Chondrocyte (in vitro differentiated cells): ENCODE data around the gene IQGAP2. TPM values are rescaled to one million over a fixed set of nuclear protein-coding genes. Genes with fewer than 3 reads are reported as not detected.

ENCODE experiments used
- DNase-seq: peaks from one replicate; pipeline ENCODE4 v3.0.0; 2021; ENCODE audit warnings: mixed read lengths, low spot score
- H3K27ac Mint-ChIP-seq: one replicate; pipeline ENCODE4 v1.8.0; 2021; ENCODE audit warnings: mild to moderate bottlenecking, moderate library complexity, mixed read lengths; ENCODE audit not compliant: unreplicated experiment
- H3K27me3 Mint-ChIP-seq: 2 replicates; pipeline ENCODE4 v1.8.0; 2021; ENCODE audit warnings: low read depth, mixed read lengths
- H3K36me3 Mint-ChIP-seq: 2 replicates; pipeline ENCODE4 v1.8.0; 2021; ENCODE audit warnings: low read depth, mixed read lengths
- H3K4me1 Mint-ChIP-seq: 2 replicates; pipeline ENCODE4 v1.8.0; 2021; ENCODE audit warnings: low read depth, mild to moderate bottlenecking, mixed read lengths
- H3K4me3 Mint-ChIP-seq: one replicate; pipeline ENCODE4 v1.8.0; 2021; ENCODE audit warnings: mild to moderate bottlenecking, moderate library complexity, mixed read lengths; ENCODE audit not compliant: unreplicated experiment
- H3K9me3 Mint-ChIP-seq: 2 replicates; pipeline ENCODE4 v1.8.0; 2021; ENCODE audit warnings: low read depth, mixed read lengths
- total RNA-seq: library from RNA; stranded (reverse); gene quantifications from 3 replicates; pipeline ENCODE4 v1.2.1, GENCODE V29; 2021
- TF ChIP-seq, protein P1 (sequence below): fragments of 200-600 bp; sonication (generic); IDR thresholded peaks from 2 replicates; pipeline ENCODE4 v1.5.0; 2021; ENCODE audit warnings: antibody characterized with exemption, mild to moderate bottlenecking, moderate library complexity

IQGAP2 gene
- total RNA-seq, 1 donor from 2014 or later = 3.0 TPM

DNA sequence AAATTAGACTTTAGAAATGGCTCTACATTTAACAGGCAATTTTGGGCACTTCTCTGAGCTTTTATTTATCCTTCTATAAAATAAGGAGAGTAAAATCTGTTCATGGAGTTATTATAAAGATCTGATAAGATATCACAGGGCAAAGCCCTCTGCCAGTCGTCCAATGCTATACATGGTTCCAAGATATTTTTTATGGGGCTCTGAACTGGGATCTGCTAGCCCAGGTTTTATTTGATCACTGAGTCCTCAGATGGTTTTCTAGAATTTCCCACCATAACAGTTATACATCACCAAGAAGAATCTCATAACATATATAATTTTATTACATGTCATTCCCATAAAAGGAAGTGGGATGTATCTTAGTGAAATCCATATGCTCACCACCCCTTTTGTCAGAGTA is 23.2 kb upstream of the IQGAP2 start:
- no peak for DNase-seq
- H3K27ac Mint-ChIP-seq = no peak overlapping the region
- no peak overlapping the region for H3K4me3 Mint-ChIP-seq
- no peaks in the 10 kb centered on the region for H3K9me3 Mint-ChIP-seq
- no peaks in the 10 kb centered on the region for H3K27me3 Mint-ChIP-seq
- H3K4me1 Mint-ChIP-seq = peaks cover 6% of the 10 kb centered on the region
- TF ChIP-seq, protein P1, sequence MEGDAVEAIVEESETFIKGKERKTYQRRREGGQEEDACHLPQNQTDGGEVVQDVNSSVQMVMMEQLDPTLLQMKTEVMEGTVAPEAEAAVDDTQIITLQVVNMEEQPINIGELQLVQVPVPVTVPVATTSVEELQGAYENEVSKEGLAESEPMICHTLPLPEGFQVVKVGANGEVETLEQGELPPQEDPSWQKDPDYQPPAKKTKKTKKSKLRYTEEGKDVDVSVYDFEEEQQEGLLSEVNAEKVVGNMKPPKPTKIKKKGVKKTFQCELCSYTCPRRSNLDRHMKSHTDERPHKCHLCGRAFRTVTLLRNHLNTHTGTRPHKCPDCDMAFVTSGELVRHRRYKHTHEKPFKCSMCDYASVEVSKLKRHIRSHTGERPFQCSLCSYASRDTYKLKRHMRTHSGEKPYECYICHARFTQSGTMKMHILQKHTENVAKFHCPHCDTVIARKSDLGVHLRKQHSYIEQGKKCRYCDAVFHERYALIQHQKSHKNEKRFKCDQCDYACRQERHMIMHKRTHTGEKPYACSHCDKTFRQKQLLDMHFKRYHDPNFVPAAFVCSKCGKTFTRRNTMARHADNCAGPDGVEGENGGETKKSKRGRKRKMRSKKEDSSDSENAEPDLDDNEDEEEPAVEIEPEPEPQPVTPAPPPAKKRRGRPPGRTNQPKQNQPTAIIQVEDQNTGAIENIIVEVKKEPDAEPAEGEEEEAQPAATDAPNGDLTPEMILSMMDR = no peak
- H3K36me3 Mint-ChIP-seq = no peaks in the 10 kb centered on the region

DNA sequence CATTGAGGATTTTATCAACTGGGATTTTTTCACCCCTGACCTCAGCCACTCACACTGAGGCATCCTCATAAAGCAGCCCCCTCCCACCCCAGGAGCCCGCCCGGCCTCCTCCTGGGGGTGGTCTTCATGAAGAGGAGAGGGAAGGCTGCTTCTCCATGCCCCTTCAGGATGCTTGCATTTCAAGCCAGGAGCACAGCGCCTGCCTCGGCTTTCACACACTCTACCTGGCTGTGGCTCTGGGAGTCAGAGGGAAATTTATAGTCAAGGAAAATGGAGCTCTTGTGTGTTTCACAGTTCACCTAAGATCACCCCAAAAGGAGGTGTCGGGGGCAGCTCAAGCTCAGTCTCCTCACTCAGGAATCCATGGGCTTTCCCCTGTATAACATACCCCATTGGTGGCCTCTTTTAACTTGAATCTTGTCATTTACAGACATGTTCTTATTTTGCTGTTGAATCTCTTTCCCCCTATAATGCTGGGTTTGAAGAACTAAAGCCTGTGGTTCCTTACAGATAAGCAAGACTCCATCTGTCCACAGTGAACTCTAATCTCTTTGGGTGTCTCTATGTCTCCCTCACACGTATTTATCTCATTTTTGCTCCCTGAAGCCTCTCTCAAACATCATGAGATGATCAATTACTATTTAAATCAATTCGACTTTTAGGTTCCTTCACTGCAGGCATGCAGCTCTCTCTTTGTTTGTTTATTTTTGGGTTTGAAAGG is 22.6 kb upstream of the IQGAP2 start:
- no peaks in the 10 kb centered on the region for H3K36me3 Mint-ChIP-seq
- no peak overlapping the region for H3K27ac Mint-ChIP-seq
- H3K9me3 Mint-ChIP-seq = no peaks in the 10 kb centered on the region

DNA sequence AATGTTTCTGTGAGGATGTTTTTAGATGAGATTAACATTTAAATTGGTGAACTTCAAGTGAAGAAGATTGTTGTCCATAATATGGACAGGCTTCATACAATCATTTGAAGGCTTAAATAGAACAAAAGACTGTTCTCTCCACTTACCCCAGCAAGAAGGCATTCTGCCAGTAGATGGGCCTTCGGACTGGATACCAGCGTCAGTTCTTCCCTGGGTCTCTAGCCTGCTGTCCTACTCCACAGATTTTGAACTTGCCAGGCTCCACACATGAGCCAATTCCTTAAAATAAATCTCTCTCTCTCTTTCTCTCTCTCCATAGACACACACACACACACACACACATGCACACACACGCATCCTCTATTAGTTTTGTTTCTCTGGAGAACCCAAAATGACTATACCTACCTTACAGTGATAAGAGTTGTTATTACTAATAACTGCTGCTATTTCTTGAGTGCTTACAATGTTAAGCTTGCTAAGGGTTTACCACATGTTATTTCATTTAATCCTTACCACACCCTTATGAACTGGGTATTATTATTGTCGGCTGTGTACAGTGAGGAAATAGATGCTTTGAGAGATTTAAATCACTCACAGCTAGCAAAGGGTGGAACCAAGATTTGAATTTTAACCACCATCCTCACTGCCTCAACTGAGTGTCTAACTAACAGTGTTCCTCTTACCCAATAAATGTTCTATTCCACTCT is 19.8 kb upstream of the IQGAP2 start:
- Mint-ChIP-seq H3K4me1 (peaks cover 6% of the 10 kb centered on the region), H3K9me3 (no peaks in the 10 kb centered on the region), H3K36me3 (no peaks in the 10 kb centered on the region), H3K4me3 (no peak overlapping the region), H3K27ac (no peak overlapping the region), H3K27me3 (no peaks in the 10 kb centered on the region)
- no peak for DNase-seq
- TF ChIP-seq, protein P1 = no peak

More for the DNA sequence above, 22.6 kb upstream of the IQGAP2 start:
- TF ChIP-seq, protein P1 = no peak
- H3K27me3 Mint-ChIP-seq = no peaks in the 10 kb centered on the region
- H3K4me3 Mint-ChIP-seq = no peak overlapping the region
- H3K4me1 Mint-ChIP-seq = peaks cover 6% of the 10 kb centered on the region
- DNase-seq = no peak

DNA sequence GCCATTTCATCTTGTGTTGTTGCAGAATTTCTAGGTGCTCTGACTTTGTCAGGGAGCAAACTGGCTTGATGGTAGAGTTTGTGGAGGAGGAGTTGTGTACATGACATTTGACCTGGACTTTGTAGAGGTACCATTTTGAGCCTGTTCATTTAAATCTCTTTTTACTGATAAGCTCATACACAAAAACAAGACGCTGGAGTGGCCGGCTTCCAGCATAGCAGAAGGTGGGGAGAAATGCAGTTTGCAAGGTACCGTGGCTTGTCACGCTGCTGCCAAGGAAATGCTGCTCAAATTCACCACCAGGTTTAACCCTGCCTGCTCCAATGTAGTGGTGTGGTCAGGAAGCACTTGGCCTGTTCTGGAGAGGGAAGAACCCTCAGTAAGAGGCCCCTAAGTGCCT is 18.9 kb upstream of the IQGAP2 start:
- Mint-ChIP-seq H3K27ac (no peak overlapping the region), H3K4me3 (no peak overlapping the region), H3K9me3 (no peaks in the 10 kb centered on the region), H3K36me3 (no peaks in the 10 kb centered on the region), H3K4me1 (peaks cover 12% of the 10 kb centered on the region), H3K27me3 (no peaks in the 10 kb centered on the region)
- TF ChIP-seq, protein P1 = no peak
- no peak for DNase-seq

DNA sequence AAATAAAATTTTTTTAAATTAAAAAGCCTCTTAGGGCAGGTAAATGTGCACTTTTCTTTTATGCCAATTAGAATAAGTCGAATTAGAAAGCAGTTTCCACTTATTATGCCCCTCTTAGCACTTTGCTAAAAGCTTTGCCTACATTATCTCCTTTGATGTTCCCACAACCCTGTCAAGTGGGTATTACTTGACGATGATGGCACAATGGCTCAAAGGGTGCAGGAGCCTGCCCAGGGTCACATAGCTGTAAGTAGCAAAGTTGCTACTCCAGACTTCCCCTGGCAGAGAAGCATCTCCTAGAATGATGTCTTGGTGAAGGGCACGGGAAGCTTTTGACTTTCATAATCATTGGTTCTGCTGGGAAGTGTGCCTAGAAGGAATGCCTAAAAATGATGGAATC is 18.4 kb upstream of the IQGAP2 start:
- Mint-ChIP-seq H3K27ac (no peak overlapping the region), H3K4me1 (peaks cover 17% of the 10 kb centered on the region)
- TF ChIP-seq, protein P1 = no peak

More for the DNA sequence above, 18.4 kb upstream of the IQGAP2 start:
- no peak for DNase-seq
- Mint-ChIP-seq H3K36me3 (no peaks in the 10 kb centered on the region), H3K27me3 (no peaks in the 10 kb centered on the region), H3K4me3 (no peak overlapping the region), H3K9me3 (no peaks in the 10 kb centered on the region)
